Urinary bladder (tissue), 4 donors: ENCODE results near the gene PAGR1. TPM values are rescaled to one million over a fixed set of nuclear protein-coding genes. Genes with fewer than 3 reads are reported as not detected.

Experiments
- DNase-seq: peaks from one replicate; pipeline ENCODE4 v3.0.0-alpha.2; 2015; ENCODE audit errors: extremely low spot score
- H3K27ac ChIP-seq: one replicate; pipeline ENCODE4 v1.5.1; 2013; ENCODE audit warnings: low read depth, mild to moderate bottlenecking, moderate library complexity
- H3K36me3 ChIP-seq: one replicate; pipeline ENCODE4 v1.6.1; 2013; ENCODE audit warnings: mild to moderate bottlenecking, moderate library complexity; ENCODE audit not compliant: insufficient read depth
- H3K4me1 ChIP-seq: one replicate; pipeline ENCODE4 v1.6.1; 2013; ENCODE audit warnings: mild to moderate bottlenecking, moderate library complexity; ENCODE audit not compliant: insufficient read depth
- H3K4me3 ChIP-seq: one replicate; pipeline ENCODE4 v1.5.1; 2013; ENCODE audit warnings: low read depth, low read length
- WGBS: extraction: QIAGEN DNeasy Blood & Tissue Kit; methylation state at CpG from one replicate; pipeline ENCODE4 v1.1.7; 2013; 5-methylcytosine and 5-hydroxymethylcytosine counted together
- polyA plus RNA-seq: library from polyadenylated mRNA; stranded (reverse); fragments of 200-250 nt; gene quantifications from one replicate; pipeline ENCODE4 v1.2.3, GENCODE V29; 2013
- total RNA-seq: library from RNA; depleted of rRNA; stranded (reverse); fragments of >200 nt; gene quantifications from one replicate; pipeline ENCODE4 v1.2.3, GENCODE V29; 2014
- donor health status: healthy with polysubstance abuse.
- donor health status: healthy.

Gene PAGR1
- total and polyA plus RNA-seq, 2 donors = 14.1 to 27.1 TPM

DNA sequence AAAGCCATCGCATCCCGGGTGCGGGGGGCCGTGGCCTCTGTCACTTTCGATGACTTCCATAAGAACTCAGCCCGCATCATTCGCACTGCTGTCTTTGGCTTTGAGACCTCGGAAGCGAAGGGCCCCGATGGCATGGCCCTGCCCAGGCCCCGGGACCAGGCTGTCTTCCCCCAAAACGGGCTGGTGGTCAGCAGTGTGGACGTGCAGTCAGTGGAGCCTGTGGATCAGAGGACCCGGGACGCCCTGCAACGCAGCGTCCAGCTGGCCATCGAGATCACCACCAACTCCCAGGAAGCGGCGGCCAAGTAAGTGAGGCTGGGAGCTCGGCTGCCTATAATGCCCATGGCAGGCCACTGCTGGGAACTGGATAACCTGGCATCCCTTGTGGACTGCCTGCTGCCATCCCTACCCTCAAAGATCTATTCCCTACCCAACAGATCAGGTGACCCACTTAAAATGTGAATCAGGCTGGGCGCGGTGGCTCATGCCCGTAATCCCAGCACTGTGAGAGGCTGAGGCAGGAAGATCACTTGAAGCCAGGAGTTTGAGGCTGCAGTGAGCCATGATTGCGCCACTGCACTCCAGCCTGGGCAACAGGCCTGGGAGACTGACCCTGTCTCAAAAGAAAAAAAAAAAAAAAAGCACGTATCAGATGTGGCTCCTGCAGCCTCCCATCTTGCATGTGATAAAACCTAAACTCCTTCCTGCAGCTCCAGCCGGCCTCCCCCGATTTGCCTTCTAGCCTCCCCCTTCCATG lies 28.8 kb downstream of the PAGR1 start:
- WGBS = 79% methylated on average over 28 of the region's 28 CpGs
- DNase-seq = no peak
- Histone ChIP-seq H3K36me3 (peaks cover 13% of the 10 kb centered on the region), H3K4me3 (no peak overlapping the region), H3K27ac (no peak overlapping the region), H3K4me1 (no peaks in the 10 kb centered on the region)

GRCh38 chr16:29845656-29846055 lies 29.7 kb downstream of the PAGR1 start:
- Histone ChIP-seq H3K4me1 (no peaks in the 10 kb centered on the region), H3K27ac (no peak overlapping the region), H3K36me3 (peaks cover 11% of the 10 kb centered on the region), H3K4me3 (no peak overlapping the region)
- 93% methylated on average over 18 of the region's 18 CpGs for WGBS
- no peak for DNase-seq

DNA sequence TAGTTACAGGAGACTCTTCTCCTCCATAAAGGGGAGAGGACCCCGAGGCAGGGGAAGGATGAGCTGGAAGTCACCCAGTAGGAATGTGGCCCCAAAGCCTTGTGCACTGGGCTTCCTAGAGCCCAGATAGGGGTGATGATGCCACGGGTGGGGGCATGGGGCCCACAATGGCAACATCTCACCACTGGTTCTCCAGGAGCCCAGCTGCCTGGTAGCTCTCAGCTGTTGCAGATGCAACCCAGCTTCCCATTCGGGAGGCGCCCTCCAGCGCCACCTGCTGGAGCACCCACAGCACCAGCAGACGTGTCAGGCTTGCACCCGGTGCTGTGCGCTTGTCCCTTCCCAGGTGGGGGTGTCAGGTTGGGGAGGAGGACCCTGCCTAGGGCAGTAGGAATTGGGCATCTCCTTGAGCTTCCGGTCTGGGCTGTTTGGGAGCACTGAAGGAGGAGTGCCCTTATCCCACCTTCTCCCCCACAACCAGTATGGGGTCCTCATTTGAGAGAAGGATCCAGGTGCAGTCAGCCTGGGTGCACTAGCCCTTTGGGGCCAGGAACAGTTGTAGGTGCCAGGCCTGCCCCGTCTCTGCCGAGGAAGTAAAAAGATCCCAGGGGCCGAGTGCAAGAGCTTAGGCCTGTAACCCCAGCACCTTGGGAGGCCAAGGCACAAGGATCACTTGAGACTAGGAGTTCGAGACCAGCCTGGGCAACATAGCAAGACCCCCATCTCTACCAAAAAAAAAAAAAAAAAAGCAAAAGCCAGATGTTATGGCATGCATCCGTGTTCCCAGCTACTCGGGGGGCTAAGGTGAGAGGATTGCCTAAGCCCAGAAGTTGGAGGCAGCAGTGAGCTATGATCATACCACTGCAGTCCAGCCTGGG lies 32.7 kb downstream of the PAGR1 start:
- Histone ChIP-seq H3K27ac (no peak overlapping the region), H3K4me1 (no peaks in the 10 kb centered on the region), H3K4me3 (no peak overlapping the region), H3K36me3 (peaks cover 7% of the 10 kb centered on the region)
- DNase-seq = no peak
- 46% methylated on average over 15 of the region's 15 CpGs for WGBS

- no peaks in the 10 kb centered on the region for H3K4me1 ChIP-seq
- H3K27ac ChIP-seq = no peak overlapping the region
- H3K4me3 ChIP-seq = no peak overlapping the region
Measured at GRCh38 chr16:29849505-29849904, 33.6 kb downstream of the PAGR1 start.

DNA sequence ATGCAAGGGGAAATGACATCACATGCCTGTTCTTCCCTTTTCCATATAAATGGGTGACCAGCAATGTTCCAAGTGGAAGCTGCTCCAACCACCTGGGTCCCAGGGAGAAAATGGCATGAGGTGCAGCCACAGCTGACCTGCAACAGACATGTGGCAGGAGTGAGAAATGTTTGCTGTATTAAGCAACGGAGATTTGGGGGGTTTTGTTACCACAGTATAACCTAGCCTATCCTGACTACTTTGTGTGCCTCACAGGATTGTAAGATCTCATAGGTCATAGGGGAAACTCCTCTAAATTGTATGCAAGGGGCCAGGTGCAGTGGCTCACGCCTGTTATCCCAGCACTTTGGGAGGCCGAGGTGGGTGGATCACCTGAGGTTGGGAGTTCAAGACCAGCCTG lies 35.0 kb downstream of the PAGR1 start:
- WGBS = 92% methylated on average over 3 of the region's 3 CpGs

More at GRCh38 chr16:29849505-29849904, 33.6 kb downstream of the PAGR1 start:
- no peak for DNase-seq
- 43% methylated on average over 5 of the region's 5 CpGs for WGBS
- H3K36me3 ChIP-seq = peaks cover 7% of the 10 kb centered on the region

DNA sequence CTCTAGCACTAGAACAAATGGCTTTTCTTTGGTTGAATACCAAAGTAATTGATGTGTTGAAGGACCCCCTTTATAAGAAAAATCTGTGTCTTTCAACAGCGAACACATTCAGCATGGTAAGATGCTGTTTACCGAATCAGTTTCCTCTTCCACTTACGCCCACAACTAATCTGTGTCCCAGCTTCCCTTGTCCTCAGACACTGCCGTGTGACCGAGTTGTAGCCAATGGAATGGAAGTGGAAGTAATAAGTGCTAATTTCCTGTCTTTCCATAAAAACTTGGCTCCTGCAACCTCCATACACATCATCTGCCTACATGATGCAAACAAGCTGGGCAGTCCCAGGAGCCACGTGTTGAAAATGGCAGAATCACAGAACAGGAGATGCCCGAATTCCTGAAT lies 36.7 kb downstream of the PAGR1 start:
- no peak overlapping the region for H3K4me3 ChIP-seq
- 38% methylated on average over 7 of the region's 7 CpGs for WGBS
- DNase-seq = no peak
- H3K36me3 ChIP-seq = peaks cover under 1% of the 10 kb centered on the region
- no peaks in the 10 kb centered on the region for H3K4me1 ChIP-seq
- no peak overlapping the region for H3K27ac ChIP-seq

More for the DNA sequence above, 35.0 kb downstream of the PAGR1 start:
- Histone ChIP-seq H3K4me3 (no peak overlapping the region), H3K27ac (no peak overlapping the region), H3K4me1 (no peaks in the 10 kb centered on the region), H3K36me3 (peaks cover 6% of the 10 kb centered on the region)
- no peak for DNase-seq

GRCh38 chr16:29854520-29855100 lies 38.7 kb downstream of the PAGR1 start:
- WGBS = 92% methylated on average over 5 of the region's 5 CpGs
- no peak overlapping the region for H3K4me3 ChIP-seq
- H3K27ac ChIP-seq = no peak overlapping the region
- peaks cover 3% of the 10 kb centered on the region for H3K36me3 ChIP-seq
- H3K4me1 ChIP-seq = no peaks in the 10 kb centered on the region
- no peak for DNase-seq

GRCh38 chr16:29857133-29857760 lies 41.3 kb downstream of the PAGR1 start:
- H3K4me3 ChIP-seq = no peak overlapping the region
- peaks cover 3% of the 10 kb centered on the region for H3K36me3 ChIP-seq
- peaks cover 3% of the 10 kb centered on the region for H3K4me1 ChIP-seq
- 65% methylated on average over 7 of the region's 7 CpGs for WGBS
- no peak for DNase-seq
- H3K27ac ChIP-seq = no peak overlapping the region

DNA sequence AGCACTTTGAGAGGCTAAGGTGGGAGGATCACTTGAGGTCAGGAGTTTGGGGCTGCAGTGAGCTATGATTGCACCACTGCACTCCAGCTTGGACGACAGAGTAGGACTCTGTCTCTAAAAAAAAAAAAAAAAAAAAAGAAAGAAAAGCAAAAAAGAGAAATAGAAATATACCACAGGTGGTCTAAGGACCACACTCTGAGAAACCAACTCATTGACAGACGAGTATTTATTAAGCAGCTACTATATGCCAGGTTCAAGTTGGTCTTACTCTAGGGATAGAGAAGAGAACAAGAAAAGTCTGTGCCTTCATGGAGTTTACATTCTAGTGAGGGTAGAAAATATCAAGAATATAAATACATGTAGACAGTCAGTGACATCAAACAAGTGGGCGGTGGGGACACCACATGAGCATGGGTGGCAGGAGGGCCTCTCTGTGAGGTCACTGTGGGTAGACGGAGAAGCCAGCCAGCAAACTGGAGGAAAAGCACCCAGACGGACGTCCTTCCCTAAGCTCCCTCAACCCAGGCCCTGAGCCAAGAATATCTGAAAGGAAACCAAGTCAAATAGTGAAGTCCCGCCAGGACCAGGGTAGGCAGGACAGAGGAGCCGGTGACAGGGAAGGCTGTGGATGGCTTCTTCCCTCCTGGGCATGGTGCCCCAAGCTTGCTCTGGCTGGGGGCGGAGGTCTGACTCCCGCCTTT lies 42.3 kb downstream of the PAGR1 start:
- H3K4me1 ChIP-seq = peaks cover 3% of the 10 kb centered on the region
- WGBS = 75% methylated on average over 10 of the region's 10 CpGs
- peaks cover 3% of the 10 kb centered on the region for H3K36me3 ChIP-seq
- no peak overlapping the region for H3K27ac ChIP-seq
- DNase-seq = no peak
- no peak overlapping the region for H3K4me3 ChIP-seq

DNA sequence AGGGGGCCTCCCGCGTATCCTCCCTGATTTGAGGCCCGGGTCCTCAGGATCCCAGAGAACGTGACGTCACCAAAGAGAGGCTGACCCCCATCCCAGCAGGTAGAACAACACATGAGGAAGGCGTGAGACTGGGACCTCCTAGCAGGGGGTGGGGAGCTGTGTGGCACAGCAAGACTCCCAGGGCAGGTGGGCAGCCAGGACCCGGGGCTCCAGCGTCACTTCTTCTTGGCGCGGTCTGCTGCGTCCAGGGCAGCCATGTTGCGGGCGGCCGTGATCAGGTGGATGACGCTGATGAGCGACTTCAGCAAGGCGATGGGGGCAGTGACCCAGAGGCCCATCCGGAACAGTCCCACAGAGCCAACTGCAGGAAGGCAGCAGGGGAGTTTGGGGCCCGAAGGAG lies 43.0 kb downstream of the PAGR1 start:
- 92% methylated on average over 19 of the region's 19 CpGs for WGBS

GRCh38 chr16:29860218-29860617 lies 44.3 kb downstream of the PAGR1 start:
- Histone ChIP-seq H3K4me3 (no peak overlapping the region), H3K4me1 (peaks cover 3% of the 10 kb centered on the region), H3K27ac (no peak overlapping the region), H3K36me3 (peaks cover 3% of the 10 kb centered on the region)
- 88% methylated on average over 9 of the region's 9 CpGs for WGBS
- no peak for DNase-seq

More for the DNA sequence above, 43.0 kb downstream of the PAGR1 start:
- Histone ChIP-seq H3K4me3 (no peak overlapping the region), H3K36me3 (peaks cover 3% of the 10 kb centered on the region), H3K27ac (no peak overlapping the region), H3K4me1 (peaks cover 3% of the 10 kb centered on the region)
- DNase-seq = no peak

GRCh38 chr16:29862383-29862883 lies 46.5 kb downstream of the PAGR1 start:
- Histone ChIP-seq H3K4me1 (peaks cover 3% of the 10 kb centered on the region), H3K27ac (peak overlapping the region; percentile 69), H3K36me3 (peaks cover 3% of the 10 kb centered on the region), H3K4me3 (peak overlapping the region; percentile 99)
- DNase-seq = no peak
- WGBS = 1% methylated on average over 27 of the region's 27 CpGs
